Measurements from ENCODE around the gene ARHGEF4.

Gene ARHGEF4, protein sequence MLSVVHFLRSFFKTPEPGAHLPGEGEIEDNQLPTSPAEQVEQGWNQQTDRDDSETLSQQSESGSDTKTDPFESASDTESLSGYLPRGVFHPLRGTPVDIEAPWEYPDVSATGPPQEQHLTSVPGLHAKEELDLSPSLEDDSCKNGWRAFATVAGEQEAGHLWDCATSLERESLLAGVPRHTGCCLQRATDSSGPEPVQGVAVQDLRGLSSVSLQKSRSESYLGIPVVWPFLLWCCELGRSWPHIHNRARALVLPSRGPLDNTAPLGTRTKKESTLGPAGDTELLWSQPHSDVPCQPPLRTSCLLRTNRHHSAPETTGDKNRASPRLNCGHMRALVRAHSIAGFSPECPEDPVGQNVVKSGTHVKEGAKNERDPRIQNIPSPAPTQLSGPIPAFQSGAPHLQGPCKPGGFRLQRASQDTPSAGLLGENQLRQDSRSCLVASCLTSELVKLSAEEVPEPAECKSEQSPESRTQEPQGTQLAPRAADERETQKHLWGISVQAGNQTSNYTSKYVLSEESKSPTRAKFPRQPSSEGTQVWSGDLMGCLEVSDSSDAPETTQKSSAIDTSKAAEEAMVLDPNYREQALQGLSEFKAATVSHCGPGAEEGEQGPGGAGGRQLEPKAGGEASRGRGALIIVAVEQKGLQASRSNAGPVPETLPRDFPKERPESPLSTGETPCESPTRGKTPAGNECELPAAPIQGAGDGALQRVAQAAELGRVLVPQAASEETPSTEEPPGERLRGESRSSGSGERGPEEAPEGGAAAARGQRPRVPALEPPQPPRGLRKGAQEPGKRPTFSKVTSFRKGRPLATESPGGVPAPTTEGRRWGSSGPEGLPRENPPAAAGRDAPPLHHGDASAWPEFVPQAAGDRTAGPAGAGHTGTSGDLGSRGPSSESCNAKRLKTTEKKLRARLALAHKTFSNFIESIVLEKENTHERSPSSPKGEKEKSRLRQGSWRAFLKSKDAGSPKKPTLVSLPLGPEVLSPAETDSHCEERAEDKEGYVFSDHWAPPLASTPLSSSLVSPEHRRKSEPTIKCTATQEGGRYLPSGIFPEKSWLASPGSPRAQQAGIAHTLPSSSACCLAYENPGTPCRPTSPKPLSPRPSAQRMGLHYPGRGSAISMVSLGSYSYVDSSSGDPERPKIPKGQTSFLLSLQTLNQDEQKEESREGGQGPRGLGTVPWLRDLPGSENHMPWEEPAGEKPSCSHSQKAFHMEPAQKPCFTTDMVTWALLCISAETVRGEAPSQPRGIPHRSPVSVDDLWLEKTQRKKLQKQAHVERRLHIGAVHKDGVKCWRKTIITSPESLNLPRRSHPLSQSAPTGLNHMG (N-terminal part only)

DNA sequence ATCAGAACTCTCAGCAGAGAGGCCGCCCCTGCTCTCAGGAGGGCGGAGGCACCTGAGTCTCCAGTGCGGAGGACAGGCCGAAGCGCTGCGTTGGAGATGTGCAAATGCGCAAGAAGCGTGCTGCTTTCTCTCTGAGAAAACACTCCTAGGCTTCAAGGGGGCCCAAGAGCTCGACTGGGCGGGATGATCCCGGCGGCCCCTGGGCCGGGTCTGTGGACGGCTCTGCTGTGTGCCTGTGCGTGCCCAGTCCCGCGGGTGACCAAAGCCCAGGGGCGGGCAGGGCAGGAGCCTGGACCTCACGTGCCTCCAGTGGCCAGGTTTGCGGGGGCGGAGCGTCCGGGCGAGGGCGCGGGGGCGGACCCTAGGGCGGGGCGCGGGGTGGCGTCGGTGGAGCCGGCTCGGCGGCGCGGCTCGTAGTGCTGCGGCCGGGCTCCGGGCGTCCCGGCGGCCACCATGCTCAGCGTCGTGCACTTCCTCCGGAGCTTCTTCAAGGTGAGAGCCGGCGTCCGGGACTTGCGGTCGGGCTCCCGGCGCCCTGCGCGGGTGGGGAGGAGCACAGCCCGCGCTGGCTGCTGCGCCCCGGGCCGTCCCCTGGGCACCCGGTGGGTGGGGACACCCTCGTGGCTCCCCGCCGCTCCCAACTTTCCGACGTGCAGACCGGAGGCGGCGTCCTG lies at the start of gene ARHGEF4:
ARHGEF4 (plus strand) TSS at position 414 of the 674 bp plus-strand sequence; CDS start at position 454, 40 bp downstream.
- no peak for DNase-seq (ENCODE audit: low read depth in 3 of 3)

DNA sequence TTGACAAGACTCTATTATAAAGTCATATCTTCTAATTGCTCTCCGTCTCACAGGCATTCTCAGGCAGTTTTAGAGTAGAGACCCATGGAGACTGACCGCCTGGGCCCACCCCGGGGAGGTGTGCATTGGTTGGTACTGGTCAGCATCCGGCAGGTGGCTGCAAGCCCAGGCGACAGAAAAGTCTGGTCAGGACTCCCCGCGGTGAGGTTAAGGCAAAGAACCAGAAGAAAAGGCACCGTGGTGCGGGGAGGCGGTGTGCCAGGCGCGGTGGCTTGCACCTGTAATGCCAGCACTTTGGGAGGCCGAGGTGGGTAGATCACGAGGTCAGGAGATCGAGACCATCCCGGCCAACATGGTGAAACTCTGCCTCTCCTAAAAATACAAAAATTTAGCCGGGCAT lies 48.9 kb upstream of the ARHGEF4 start:
- DNase-seq (ENCODE audit: low read depth in 3 of 3) = no peak

DNA sequence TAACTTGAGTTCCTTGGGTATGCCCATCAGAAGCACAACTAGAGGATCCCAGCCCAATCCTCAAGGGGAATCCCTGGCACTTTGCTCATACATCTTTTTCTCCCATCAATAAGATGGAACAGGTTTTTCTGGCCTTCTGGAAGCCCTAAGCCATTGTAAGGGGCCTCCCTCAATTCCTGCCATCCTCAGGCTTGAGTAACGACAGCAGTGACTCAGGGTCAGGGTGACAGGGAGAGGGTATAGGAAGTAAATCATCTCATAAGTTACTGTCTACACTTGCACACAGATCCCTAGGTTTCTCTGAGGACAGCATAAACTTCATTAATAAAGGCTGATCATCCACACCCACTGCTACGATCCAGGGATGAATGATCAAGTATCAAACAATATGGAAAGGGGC lies 46.4 kb upstream of the ARHGEF4 start:
- no peak for DNase-seq (ENCODE audit: low read depth in 3 of 3)

DNA sequence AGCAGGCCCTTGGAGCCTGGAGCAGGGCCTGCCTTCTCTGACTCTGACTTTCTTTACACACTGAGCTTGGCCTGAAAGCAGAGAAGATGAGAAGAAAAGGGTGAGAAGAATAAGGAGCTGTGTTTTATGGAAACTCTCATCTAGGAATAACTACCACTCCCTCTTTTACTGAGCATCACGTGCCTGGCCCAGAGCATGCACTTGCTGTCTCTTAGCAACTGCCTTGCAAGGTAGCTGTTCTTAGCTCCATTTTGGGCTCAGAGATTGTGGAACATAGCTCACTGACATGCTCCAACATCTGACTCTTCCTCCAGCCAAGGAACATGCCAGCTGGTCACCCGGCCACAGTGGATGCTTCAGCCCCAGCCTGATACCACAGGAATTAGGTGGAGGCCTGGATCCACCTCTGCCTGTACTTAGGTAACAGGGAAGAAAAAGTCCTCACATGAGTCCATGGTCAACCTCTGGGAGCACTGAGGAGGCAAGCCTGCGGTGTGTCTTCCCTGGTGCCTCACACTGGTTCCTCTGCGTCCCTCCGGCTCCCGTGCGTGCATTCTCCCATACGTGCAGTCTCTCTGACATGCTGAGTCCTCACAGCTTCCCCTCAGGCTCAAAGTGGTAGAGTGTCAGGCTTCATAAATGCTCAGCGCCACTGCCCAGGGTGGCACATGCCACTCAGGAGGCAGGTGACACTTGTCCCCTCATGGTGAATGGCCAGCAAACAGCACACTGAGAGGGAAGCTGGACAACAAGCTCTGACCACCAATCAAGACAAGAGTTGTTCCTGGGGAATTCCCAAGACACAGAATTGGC lies 45.7 kb upstream of the ARHGEF4 start:
- DNase-seq (ENCODE audit: low read depth in 3 of 3) = no peak

DNA sequence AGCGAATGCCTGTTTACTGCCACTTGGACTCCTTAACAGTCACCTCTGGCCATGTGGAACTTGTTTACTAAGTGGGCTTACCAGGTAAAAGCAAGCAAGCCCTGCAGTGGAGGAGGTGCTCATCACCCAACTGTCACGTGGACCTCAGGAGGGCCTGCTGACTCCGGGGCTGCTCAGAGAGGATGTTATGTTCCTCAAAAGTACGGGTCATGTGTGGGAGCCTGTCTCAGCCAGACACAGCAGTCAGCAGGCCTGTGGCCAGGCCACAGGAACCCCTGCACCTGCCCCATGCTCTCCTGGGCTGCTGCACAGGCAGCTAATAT lies 45.1 kb upstream of the ARHGEF4 start:
- DNase-seq (ENCODE audit: low read depth in 3 of 3) = no peak

DNA sequence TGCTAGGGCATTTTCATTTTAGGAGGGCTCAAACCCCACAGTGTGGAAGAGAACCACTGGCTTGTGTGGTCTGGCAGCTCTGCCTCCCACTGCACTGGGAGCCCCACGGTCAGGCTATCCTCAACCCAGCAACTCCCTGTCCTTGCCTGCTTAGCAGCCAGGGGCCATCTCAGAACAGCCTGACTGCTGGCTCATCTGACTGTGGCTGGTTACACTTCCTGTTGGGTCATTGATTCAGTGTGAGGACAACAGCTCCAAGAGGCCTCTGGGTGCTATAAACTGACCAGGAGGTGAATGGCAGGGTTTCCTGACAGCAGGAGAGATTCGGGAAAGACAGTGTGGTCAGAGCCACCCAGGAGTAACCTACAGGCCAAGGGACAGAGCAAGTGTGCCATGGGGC lies 41.3 kb upstream of the ARHGEF4 start:
- DNase-seq (ENCODE audit: low read depth in 3 of 3) = no peak

DNA sequence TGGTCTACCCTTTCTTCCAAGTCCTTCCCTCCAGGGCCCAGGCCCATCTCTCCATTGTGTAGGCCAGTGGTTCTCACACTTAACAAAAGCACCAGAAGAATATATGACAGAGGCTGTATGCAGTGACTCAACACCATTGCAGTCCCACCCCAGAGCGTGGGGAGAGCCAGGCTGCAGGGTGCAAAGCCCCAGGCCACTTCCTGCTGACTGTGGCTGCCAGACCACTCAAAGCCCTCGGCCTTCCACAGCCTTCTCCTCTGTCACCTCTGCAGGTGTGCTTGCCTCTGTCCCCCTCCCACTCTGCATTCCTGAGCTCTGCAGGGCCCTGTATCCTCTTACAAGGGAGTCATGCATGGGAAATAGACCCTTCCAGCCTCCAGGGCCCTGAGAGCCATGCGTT lies 40.4 kb upstream of the ARHGEF4 start:
- DNase-seq (ENCODE audit: low read depth in 3 of 3) = no peak

DNA sequence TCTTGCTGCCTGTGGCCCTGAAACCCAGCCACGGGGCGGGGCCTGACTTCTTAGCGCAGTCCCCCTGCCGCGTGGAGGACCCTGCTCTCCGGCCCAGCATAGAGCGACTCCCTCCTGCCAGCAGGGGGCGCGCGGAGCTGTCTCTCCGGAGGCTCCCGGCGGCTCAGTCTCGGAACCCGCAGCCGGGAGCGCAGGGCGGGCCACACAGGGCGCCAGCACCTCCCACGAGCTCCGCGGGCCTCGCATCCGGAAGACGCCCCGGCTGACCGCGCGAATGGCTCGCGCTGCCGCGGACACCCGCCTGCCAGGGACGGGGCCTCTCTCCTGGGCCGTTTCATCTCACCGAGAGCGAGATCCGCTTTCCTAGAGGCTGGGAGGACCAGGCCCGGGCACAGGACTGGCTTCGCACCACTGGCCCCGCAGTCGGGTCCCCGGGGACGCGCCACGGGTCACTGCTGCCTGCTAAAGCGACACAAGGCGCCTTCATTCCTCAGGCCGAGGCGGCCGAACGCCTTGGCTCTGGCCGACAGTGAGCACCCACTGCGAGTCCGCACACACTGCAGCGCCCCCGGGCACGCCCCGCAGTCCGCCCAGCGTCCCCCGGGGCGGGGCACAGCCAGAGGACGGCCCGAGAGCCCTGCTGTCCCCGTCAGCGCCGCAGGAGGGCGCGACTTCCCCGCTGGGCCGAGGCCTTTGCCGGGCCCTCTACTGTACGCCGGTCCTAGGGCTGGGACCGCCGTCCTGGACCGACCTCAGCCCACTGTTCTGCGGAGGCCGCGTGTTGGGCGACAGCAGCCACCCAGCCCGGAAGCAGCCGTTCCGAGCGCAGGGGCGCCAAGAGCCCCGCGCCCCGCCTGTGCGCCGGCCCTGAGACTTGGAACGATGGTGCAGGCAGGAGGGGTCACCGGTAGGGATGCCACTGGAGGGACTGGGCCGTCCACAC lies 39.0 kb upstream of the ARHGEF4 start:
- DNase-seq (ENCODE audit: low read depth in 3 of 3) = peak; percentile 82 to 93 (median 90)

DNA sequence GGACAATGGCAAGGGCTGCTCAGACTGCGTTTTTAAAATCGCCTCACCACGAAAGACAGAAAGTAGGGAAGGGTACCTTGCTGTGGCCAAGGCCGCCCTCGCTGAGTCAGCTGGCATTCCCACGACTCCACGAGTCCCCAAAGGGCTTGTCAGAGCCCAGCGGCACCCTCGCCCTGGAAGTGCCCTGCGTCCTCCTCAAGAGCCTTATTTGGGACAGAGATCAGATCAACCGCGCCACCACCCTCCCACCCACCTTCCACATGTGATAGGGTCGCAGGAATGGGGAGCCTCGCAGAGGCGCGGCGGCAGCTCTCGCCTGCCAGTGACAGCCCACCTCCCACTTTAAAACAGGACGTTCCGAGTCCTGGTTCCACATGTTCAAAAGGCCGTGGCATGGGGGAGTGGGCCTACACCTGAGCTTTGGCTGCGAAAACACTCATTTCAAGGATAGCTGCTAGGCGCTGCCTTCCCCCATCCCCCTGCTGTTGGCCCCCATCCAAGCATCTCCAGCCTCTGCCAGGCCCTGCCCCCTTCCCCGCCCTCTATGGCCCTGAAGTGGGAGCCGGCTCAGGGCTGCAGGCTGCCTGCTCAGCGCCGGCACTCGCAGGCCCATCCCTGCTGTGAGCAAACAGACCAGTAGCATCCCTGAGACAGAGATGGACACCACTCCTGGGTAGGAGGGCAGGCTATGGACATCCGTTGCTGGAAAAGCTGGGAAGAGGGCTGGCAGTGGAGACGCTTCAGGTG lies 38.1 kb upstream of the ARHGEF4 start:
- DNase-seq (ENCODE audit: low read depth in 3 of 3) = no peak

DNA sequence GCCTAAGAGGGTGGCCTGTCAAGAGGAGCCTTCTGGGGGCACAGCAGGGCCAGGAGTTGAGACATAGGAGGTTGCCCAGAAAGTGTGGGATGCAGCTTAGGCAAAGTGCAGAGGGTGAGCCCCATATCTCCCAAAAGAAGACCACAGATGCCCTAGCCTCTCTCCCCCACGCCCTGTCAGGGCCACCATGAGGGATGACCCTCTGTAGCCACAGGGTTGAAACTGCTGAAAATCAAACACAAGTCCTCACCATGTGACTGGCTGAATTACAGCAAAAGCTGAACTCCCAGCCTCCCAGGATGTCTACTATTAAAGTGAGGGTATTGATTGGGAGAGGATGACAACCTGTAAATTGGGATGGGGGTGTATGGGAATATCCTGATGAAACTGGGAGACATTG lies 37.4 kb upstream of the ARHGEF4 start:
- no peak for DNase-seq (ENCODE audit: low read depth in 3 of 3)

DNA sequence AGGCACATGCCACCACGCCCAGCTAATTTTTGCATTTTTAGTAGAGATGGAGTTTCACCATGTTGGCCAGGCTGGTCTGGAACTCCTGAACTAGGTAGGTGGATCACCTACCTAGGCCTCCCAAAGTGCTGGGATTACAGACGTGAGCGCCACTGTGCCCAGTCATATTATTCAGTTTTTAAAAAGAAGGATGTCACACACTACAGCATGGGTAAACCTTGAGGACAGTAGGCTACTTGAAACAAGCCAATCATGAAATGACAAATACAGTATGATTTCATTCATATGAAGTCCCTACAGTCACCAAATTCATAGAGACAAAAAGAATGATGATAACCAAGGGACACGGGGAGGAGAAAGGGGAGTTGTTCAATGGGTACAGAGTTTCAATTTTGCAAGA lies 31.1 kb upstream of the ARHGEF4 start:
- DNase-seq (ENCODE audit: low read depth in 3 of 3) = no peak

DNA sequence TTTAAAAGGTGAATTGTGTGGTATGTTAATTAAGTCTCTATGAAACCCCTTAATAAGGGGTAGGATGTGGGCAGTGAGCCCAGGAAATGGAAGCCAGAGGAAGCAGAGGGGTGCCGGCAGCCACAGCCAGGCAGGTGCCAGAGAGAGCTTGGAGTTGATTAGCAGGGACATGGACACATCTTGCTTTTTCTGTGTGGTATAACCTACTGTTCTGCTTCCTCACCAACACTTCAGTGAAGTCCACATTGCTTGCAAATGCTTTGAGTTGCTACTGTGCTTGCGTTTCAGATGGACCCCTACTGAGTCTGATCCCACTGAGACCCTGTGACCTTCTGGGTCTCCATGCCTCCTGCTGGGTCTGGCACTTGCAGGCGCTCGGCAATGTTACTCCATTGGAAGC lies 30.3 kb upstream of the ARHGEF4 start:
- no peak for DNase-seq (ENCODE audit: low read depth in 3 of 3)

DNA sequence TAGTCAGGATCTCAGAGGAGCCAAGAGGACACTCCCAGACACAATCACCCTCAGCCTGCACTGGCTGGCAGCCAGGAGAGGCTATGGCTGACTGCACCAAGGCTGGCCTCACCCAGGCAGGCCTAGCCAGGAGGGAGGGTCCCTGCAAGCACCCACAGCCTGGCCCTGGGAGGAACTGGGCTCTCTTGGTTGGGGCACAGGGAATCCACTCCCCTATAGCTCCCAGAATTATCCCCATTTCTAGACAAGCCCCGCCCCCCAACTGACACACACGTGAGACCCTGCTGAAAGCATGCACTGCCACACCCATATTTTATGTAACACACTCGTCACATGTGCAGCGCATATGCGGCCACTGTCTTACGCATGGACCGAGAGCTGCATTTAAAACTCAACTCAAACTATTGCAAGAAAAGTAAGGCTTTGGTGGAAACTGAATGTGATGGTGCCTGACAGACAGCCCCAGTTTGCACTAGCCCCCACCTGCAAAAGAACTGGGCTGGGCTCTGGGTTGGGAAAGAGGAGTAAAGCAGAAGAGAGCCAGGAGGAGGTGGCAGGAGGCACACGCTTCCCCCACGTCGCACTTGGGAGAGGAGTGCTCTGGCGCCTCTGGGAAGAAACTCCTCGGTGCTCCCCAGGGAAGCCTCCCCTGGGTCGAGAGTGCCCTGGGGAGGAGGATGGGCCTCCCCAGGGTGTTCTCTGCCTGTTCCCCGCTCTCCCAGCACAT lies 28.9 kb upstream of the ARHGEF4 start:
- DNase-seq (ENCODE audit: low read depth in 3 of 3) = no peak

DNA sequence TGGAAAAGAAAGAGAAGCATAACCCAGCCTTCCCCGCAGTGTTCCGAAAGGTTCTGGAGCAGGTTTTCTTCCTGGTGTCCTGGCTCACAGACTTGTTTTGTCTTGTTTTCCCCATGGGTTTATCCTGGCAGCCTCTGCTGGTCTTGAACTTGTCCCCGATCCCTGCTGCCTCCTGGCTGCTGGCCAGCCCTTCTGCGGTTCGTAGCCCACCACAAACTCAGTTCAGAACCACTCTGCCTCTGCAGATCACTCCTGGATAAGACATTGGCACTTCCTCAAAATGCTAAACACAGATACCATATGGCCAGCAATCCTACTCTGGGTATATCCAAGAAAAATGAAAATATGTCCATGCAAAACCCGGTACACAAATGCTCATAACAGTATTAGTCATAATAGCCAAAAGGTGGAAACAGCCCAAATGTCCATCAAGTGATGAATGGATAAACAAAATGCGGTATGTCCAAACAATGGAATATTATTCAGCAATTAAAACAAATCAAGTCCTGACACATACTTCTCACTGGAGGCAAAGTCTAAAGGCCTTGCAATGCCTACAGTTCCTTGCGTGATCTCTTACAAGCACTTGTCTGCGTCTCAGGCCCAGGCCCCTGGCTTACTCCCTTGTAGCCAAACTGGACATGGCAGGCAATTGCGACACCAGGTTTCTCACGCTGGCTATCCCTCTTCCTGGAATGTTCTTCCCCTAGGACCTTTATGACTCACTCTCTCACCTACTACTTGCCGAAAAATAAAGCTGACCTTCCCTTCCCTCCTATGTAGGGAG lies 28.0 kb upstream of the ARHGEF4 start:
- no peak for DNase-seq (ENCODE audit: low read depth in 3 of 3)

DNA sequence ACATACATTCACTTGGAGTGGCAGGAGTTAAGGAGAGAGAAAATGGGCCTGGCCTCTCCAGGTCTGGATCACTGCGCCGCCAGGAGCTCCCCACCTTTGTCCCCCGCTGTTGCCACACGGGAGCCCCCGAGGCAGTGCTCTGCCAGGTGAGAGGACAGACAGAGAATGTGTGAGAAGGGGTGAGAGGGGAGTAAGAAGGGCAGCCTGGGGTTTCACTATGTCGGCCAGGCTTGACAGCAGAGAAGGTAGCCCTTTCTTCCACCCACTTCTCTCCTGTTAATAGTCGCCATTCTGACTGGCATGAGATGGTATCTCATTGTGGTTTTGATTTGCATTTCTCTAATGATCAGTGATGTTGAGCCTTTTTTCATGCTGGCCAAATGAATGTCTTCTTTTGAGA lies 26.2 kb upstream of the ARHGEF4 start:
- DNase-seq (ENCODE audit: low read depth in 3 of 3) = no peak

DNA sequence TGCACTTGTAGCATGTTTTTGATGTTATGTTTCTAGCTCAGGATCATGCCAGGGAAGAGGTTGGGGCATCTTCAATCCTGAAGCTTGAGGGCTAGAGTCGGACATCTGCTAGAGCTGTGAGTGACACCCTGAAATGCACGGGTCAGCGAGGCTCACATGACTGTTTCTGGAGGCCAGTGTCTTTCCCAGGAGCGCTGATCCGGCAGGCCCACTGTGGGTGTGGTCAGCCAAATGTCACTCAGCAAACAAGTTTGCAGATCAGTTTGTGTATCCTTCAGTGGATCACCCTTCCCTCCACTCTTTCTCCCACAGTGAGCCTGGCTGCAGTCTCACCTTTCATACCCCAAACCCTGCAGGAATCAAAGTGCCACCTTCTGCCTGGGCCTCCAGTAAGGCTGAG lies 23.0 kb upstream of the ARHGEF4 start:
- DNase-seq (ENCODE audit: low read depth in 3 of 3) = no peak

DNA sequence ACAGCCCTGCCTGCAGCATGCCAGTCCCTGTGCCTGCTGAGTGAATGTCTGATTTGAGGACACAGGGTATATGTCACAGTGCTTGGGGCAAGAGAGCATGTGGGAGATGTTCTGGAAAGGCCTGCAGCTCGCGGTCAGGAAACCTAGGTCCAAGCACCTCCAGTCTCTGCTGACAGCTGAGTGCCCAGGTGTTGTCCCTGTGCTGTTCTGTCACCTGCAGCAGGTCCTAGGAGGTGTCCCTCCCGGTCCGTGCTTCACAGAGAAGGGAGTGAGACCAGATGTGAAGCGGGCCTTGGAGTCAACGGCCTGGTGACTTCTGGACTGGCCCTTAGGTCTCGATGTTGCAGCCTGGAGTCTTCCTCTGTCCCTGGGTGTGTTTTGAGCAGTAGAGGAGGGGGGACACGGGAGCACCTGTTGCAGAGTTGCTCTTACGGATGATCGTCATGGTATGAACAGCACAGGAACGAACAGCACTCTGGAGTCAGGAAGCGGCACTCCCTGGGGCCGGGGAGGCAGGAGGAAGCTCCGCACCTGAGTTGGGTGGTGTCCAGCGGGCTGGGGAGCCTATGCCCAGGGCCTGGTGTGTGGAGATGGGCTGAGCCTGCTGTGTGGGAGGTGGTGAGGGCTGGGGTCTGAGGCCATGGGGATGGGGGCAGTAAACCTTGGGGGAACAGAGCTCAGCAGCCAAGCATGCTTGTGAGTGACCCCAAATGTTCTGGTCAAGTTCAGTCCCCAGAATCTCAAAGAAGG lies 21.6 kb upstream of the ARHGEF4 start:
- DNase-seq (ENCODE audit: low read depth in 3 of 3) = no peak

Measured in stimulated activated CD4-positive, alpha-beta T cell treated with anti-CD3 and anti-CD28 coated beads, TNF-alpha, amount 100 ng/mL, for 48 hours (primary cell).